GM10266 (cell line): ENCODE measurements around the gene EXOSC10.

Experiments used
- DNase-seq: peaks from one replicate; pipeline ENCODE4 v3.0.0; 2012; ENCODE audit errors: extremely low spot score
- TF ChIP-seq, protein P1 (sequence below): IDR thresholded peaks from 2 replicates; pipeline ENCODE4 v1.5.1; 2012; ENCODE audit warnings: mild to moderate bottlenecking, low read depth; ENCODE audit not compliant: control insufficient read depth, insufficient read depth; ENCODE audit errors: missing control alignments

EXOSC10 gene

DNA sequence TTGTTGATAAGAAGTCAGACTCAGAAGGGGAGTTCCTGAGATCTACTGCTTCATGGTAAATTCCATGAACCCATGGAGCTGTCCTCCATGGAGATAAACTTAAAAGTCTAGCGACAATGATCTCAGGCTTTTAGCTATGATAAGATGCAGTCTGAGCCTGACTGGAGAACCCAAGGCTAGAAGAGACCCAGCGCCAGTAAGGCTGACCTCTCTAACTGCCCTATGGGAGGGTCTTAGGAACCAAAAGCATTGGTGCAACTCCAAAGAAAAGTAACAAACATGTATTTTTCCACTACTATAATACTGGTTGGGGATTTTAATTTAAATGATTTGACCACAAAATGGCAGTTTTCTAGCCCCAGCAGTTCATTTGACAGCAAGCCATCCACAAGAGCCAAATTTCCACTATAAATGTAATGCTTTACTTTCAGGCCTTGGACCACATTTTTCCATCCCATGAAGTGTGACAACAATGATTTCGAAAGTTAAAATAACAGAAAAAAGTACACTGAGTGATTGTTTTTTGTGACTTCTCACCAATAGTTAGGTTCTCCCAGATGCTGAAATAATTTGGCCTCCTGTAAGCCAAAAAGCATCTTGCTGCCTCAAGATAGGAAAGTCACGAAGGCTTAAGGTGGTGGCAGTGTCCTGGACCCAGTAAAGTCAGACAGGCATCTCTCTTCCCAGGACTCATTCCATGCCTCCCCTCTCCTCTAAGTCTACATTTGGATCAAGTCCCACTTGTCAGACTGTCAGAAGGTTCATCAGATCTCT lies 43.1 kb upstream of the EXOSC10 start:
- no peak for DNase-seq
- TF ChIP-seq, protein P1, sequence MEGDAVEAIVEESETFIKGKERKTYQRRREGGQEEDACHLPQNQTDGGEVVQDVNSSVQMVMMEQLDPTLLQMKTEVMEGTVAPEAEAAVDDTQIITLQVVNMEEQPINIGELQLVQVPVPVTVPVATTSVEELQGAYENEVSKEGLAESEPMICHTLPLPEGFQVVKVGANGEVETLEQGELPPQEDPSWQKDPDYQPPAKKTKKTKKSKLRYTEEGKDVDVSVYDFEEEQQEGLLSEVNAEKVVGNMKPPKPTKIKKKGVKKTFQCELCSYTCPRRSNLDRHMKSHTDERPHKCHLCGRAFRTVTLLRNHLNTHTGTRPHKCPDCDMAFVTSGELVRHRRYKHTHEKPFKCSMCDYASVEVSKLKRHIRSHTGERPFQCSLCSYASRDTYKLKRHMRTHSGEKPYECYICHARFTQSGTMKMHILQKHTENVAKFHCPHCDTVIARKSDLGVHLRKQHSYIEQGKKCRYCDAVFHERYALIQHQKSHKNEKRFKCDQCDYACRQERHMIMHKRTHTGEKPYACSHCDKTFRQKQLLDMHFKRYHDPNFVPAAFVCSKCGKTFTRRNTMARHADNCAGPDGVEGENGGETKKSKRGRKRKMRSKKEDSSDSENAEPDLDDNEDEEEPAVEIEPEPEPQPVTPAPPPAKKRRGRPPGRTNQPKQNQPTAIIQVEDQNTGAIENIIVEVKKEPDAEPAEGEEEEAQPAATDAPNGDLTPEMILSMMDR, result no peak

DNA sequence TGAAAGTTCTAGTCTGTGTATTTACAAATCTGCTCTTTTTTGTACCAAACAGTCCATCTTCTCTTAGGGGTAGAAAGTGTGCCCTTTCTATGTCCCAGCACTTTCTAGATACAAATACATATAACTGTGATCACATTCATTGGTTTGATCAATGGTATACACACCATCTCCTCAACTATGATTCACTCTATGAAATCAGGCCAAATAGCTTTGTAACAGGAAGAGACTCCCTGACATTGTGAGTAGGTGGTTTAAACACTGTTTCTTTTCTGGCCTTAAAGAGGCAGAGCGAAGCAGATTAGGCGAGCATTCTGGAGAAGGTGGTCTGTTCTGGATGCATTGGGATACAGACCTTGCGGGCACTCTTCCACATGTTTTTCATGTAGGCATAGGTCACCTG lies 39.3 kb upstream of the EXOSC10 start:
- no peak for DNase-seq
- TF ChIP-seq, protein P1, result no peak

DNA sequence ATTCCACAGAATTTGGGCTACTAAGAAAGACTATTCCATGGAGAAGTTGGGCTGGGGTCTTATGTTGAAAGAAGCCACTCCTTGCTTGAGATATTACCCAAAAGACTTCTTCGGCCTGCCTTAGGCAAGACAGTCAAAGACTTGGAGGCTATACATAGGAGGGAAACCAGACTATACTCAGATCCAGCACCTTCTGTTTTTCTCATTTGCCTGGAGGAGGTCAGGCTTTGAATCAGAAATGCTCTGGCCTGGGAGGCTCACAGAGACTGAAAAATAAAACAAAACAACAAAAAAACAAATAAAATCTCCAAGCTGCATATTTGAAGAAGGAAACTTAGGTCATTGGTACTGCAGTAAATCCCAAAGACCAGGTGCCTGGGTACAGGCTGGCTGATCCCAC lies 38.4 kb upstream of the EXOSC10 start:
- no peak for DNase-seq

DNA sequence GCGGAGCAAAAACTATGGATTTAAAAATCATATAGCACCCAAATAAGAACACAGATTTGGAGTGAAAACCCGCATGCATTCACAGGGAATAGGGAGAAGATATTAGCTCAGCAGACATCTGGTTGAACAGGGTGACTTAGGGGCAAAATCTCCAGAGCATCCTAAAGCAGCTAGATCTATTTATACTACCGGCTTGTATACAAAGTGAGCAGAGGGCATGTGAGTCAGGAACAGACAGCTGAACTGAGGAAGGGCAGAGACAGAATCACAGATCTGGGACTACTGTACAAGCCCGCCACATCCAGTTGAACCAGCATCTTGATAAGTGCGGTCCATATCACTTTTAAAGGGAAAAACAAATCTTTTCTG lies 35.2 kb upstream of the EXOSC10 start:
- DNase-seq, result no peak

More for the DNA sequence above, 38.4 kb upstream of the EXOSC10 start:
- TF ChIP-seq, protein P1, result no peak

DNA sequence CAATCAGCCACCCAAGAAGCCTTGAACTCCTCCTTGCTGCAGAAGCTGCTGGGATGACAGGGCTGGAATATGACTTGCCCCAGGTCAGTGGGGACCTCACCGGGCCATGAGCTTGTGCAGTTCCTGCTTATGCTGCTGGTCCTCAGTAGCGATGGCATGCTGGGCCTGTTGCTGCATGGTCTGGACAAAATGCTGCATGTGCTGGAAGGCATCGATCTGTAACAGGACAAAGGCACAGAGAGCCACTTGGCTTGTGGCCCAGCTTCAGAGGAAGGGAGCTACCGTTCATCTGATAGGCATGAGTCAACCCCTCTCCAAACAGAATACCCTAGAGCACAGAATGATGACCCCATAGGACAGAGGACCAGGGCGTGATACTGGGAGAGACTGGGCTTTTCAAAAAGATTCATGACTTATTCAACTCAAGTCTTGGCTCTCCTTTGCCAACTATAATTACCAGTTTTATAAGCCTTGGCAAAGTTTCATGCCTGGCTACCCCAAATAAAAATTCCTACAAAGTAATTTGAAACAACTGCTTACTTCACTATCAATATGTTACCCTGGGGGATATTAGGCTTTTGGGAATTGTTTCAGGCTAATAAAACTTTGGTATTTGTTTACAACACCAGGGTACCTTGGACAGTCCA lies 34.7 kb upstream of the EXOSC10 start:
- TF ChIP-seq, protein P1, result no peak
- no peak for DNase-seq

More for the DNA sequence above, 35.2 kb upstream of the EXOSC10 start:
- TF ChIP-seq, protein P1, result no peak

DNA sequence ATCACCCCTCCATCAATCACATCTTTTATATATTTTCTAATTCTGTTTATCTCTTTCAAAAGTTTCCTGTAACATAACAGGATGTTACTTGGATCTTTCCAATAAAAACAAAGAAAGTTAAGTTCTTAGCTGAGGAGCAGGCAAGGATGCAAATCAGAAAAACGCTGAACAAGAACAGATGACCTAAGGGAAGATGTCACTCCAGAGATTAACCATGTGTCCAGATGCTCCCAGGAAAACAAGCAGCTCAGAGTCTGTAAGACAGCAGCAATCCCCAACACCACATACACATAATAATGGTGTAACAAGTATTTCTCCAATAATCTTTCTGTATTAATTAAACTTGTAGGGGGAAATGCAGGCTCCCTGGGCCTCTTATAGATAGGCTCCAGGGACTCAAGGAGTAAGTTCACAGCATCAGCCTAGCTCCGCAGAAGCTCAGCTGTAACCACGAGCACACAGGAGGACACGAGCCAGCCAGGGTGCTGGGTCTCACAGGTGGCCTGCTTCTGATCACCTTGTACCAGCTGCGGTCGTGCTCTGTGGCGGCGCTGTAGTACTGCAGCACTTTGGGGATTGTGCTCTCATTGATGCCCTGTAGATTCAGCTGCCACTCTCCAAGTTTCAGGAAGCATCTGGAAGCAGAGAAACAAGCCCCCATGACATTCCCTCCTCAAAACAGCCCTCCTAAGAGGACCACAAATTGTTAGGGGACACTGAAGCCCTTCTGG lies 33.1 kb upstream of the EXOSC10 start:
- DNase-seq, result no peak
- TF ChIP-seq, protein P1, result no peak

DNA sequence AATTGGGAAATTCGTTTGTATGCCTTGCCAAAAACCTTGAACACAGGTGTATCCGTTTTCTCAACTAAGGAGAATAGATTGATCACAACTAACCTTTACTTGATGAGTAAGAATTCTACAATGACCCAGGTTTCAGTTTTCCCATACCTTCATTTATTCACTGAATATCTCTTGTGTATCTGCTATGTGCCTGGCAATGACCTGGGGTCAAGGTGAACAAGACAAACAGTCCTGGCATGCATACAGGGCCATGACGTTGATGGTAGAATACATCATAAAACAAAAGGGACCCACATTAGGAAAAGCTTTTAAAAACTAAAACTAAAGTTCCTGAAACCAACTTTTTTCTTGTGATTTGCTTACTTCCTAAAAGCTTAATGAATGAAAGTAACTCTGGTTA lies 32.1 kb upstream of the EXOSC10 start:
- no peak for DNase-seq
- TF ChIP-seq, protein P1, result no peak
